Caco-2 (cell line): ENCODE measurements around the gene CENPF. TPM values are rescaled to one million over a fixed set of nuclear protein-coding genes. Genes with fewer than 3 reads are reported as not detected.

ENCODE experiments used
- BruUV-seq: library from RNA; stranded (reverse); fragments of 400-500 nt; replicated peaks from 2 replicates; lab custom pipeline; 2021; lab: Mats Ljungman, UMichigan
- CTCF ChIA-PET: fragments of 300-600 bp; sonication (Branson Sonifier 250); formaldehyde crosslinking; loops from one replicate; lab custom pipeline; 2022; ENCODE audit warnings: antibody characterized with exemption; lab: Charles Lee
- POLR2A ChIA-PET: fragments of 300-600 bp; sonication (Branson Sonifier 250); formaldehyde crosslinking; loops from one replicate; lab custom pipeline; 2022; ENCODE audit warnings: antibody characterized with exemption; lab: Charles Lee
- DNase-seq, 2 experiments: peaks; one replicate each; pipeline versions ENCODE4 v3.0.0 to v3.0.0-alpha.2; 2020 to 2022
- H3K27me3 ChIP-seq: replicated peaks from 2 replicates; pipeline ENCODE4 v1.6.0; 2011; ENCODE audit warnings: low read length; ENCODE audit not compliant: control insufficient read depth, insufficient read depth
- H3K36me3 ChIP-seq: 2 replicates; pipeline ENCODE4 v1.5.1; 2011; ENCODE audit warnings: low read length; ENCODE audit not compliant: control insufficient read depth, insufficient read depth
- H3K4me1 ChIP-seq: fragments of 250-450 bp; sonication (Bioruptor Pico); 2 replicates; pipeline ENCODE4 v1.5.1; 2020; ENCODE audit warnings: mild to moderate bottlenecking
- H3K4me3 ChIP-seq: 2 replicates; pipeline ENCODE4 v1.5.1; 2011; ENCODE audit warnings: low read depth, mild to moderate bottlenecking, control low read depth, low read length
- H3K9me3 ChIP-seq: fragments of 250-450 bp; sonication (Bioruptor Pico); 2 replicates; pipeline ENCODE4 v1.5.1; 2020; ENCODE audit warnings: mild to moderate bottlenecking, moderate library complexity
- H3K27ac Mint-ChIP-seq: one replicate; pipeline ENCODE4 v1.8.0; 2022; ENCODE audit warnings: mixed read lengths; ENCODE audit not compliant: unreplicated experiment
- H3K27me3 Mint-ChIP-seq: one replicate; pipeline ENCODE4 v1.8.0; 2022; ENCODE audit warnings: mixed read lengths; ENCODE audit not compliant: insufficient read depth, unreplicated experiment
- H3K36me3 Mint-ChIP-seq: one replicate; pipeline ENCODE4 v1.8.0; 2022; ENCODE audit warnings: mild to moderate bottlenecking, mixed read lengths; ENCODE audit not compliant: insufficient read depth, unreplicated experiment
- H3K4me1 Mint-ChIP-seq: one replicate; pipeline ENCODE4 v1.8.0; 2022; ENCODE audit warnings: low read depth, mixed read lengths; ENCODE audit not compliant: unreplicated experiment
- H3K4me3 Mint-ChIP-seq: one replicate; pipeline ENCODE4 v1.8.0; 2022; ENCODE audit warnings: mild to moderate bottlenecking, moderate library complexity, mixed read lengths; ENCODE audit not compliant: unreplicated experiment
- H3K9me3 Mint-ChIP-seq: one replicate; pipeline ENCODE4 v1.8.0; 2022; ENCODE audit warnings: mixed read lengths; ENCODE audit not compliant: unreplicated experiment
- CTCF ChIP-seq, 2 experiments: fragments of 200-600 bp in 1 of 2; IDR thresholded peaks; 1 replicate in 1 of 2; 2 replicates in 1 of 2; pipeline versions ENCODE4 v1.5.1 to v1.8.0; 2011 to 2022; ENCODE audit warnings: antibody characterized with exemption in 1 of 2, control low read depth in 1 of 2, inconsistent platforms in 1 of 2, low read depth in 1 of 2, low read length in 1 of 2, mild to moderate bottlenecking in 1 of 2, moderate library complexity in 1 of 2; ENCODE audit not compliant: insufficient read depth in 1 of 2, severe bottlenecking in 1 of 2, unreplicated experiment in 1 of 2
- intact Hi-C: fragments of 100-400 bp; cut with micrococcal nuclease; formaldehyde crosslinking; loops from one replicate; pipeline ENCODE4 v1.10.0; 2022; ENCODE audit not compliant: unreplicated experiment
- total RNA-seq: library from RNA; stranded (reverse); gene quantifications from 2 replicates; pipeline ENCODE4 v1.2.3, GENCODE V29; 2022

The CENPF gene
- total RNA-seq, 1 experiment from 2014 or later: 145 TPM

GRCh38 chr1:214583824-214584554 lies 19.0 kb upstream of the CENPF start:
- Histone ChIP-seq H3K9me3 (no peaks in the 10 kb centered on the region), H3K27me3 (no peaks in the 10 kb centered on the region), H3K4me1 (no peaks in the 10 kb centered on the region; the same call in 1 of the 2 replicates), H3K4me3 (no peak overlapping the region), H3K36me3 (no peaks in the 10 kb centered on the region)
- Mint-ChIP-seq H3K4me3 (no peak overlapping the region), H3K27me3 (no peaks in the 10 kb centered on the region), H3K9me3 (no peaks in the 10 kb centered on the region), H3K36me3 (no peaks in the 10 kb centered on the region), H3K4me1 (peaks cover 7% of the 10 kb centered on the region), H3K27ac (no peak overlapping the region)
- TF ChIP-seq CTCF (IDR thresholded peaks at IDR 0.05; ENCODE audit: insufficient read depth in 1 of 2, low read depth in 1 of 2, low read length in 1 of 2, severe bottlenecking in 1 of 2, unreplicated experiment in 1 of 2): no peak
- BruUV-seq: no TSS peak
- intact Hi-C loops: loop anchor here (2.0 kb wide), 1 partner anchor 67 kb away; no protein-coding TSS in a partner anchor
- CTCF ChIA-PET: interaction anchor here (0.9 to 2.8 kb wide), 8 partner anchors 34 to 254 kb away, joined by 3 to 12 read pairs (median 7); no protein-coding TSS in a partner anchor
- POLR2A ChIA-PET: interaction anchor here (0.6 kb wide), 1 partner anchor 137 kb away, joined by 3 read pairs; no protein-coding TSS in a partner anchor
- no peak for DNase-seq

- Histone ChIP-seq H3K4me3 (no peak overlapping the region), H3K36me3 (no peaks in the 10 kb centered on the region), H3K4me1 (no peaks in the 10 kb centered on the region; the same call in 1 of the 2 replicates), H3K9me3 (no peaks in the 10 kb centered on the region), H3K27me3 (no peaks in the 10 kb centered on the region)
- peak in 1 of 2 experiments; percentile 17 for DNase-seq
- ChIA-PET CTCF (interaction anchor here (0.6 to 2.8 kb wide), 10 partner anchors 35 to 255 kb away, joined by 3 to 12 read pairs (median 4); no protein-coding TSS in a partner anchor), POLR2A (interaction anchor here (0.6 to 1.0 kb wide), 2 partner anchors 138 to 235 kb away, joined by 3 to 7 read pairs; no protein-coding TSS in a partner anchor)
- Mint-ChIP-seq H3K9me3 (no peaks in the 10 kb centered on the region), H3K27ac (no peak overlapping the region), H3K27me3 (no peaks in the 10 kb centered on the region), H3K36me3 (no peaks in the 10 kb centered on the region), H3K4me3 (no peak overlapping the region), H3K4me1 (peaks cover 7% of the 10 kb centered on the region)
- TF ChIP-seq CTCF (IDR thresholded peaks at IDR 0.05; ENCODE audit: insufficient read depth in 1 of 2, low read depth in 1 of 2, low read length in 1 of 2, severe bottlenecking in 1 of 2, unreplicated experiment in 1 of 2): peak; percentile 46 to 89
- intact Hi-C loops: loop anchor here (1.0 to 5.0 kb wide), 7 partner anchors 34 to 371 kb away; partner anchors contain the start of gene PTPN14
- BruUV-seq: no TSS peak
Observed at GRCh38 chr1:214584805-214585766, 17.9 kb upstream of the CENPF start.
